OCI-LY7 (cell line): Measurements from ENCODE around the gene QDPR. TPM values are rescaled to one million over a fixed set of nuclear protein-coding genes. Genes with fewer than 3 reads are reported as not detected.

Experiments used
- BruUV-seq: library from RNA; stranded (reverse); fragments of 400-500 nt; replicated peaks from 2 replicates; lab custom pipeline; 2021; lab: Mats Ljungman, UMichigan
- CTCF ChIA-PET: fragments of 300-600 bp; sonication (Branson Sonifier 250); formaldehyde crosslinking; loops from one replicate; lab custom pipeline; 2022; ENCODE audit warnings: antibody characterized with exemption; ENCODE audit not compliant: unreplicated experiment; lab: Charles Lee
- POLR2A ChIA-PET: fragments of 300-600 bp; sonication (Branson Sonifier 250); formaldehyde crosslinking; loops from one replicate; lab custom pipeline; 2022; ENCODE audit warnings: antibody characterized with exemption; lab: Charles Lee
- DNase-seq: peaks from one replicate; pipeline ENCODE4 v3.0.0-alpha.2; 2015; ENCODE audit warnings: low spot score
- H2AFZ ChIP-seq: fragments of 200-600 bp; sonication (generic), shearing (Covaris generic); 2 replicates; pipeline ENCODE4 v1.6.1; 2014; ENCODE audit warnings: mild to moderate bottlenecking, antibody characterized with exemption, low read length, moderate library complexity
- H3K27ac ChIP-seq: fragments of 200-600 bp; sonication (generic); 2 replicates; pipeline ENCODE4 v1.5.1; 2014; ENCODE audit warnings: mixed run types, low read depth, mild to moderate bottlenecking, moderate library complexity, low read length, inconsistent platforms; ENCODE audit not compliant: poor library complexity, severe bottlenecking
- H3K36me3 ChIP-seq: fragments of 200-600 bp; sonication (generic); 2 replicates; pipeline ENCODE4 v1.6.1; 2014; ENCODE audit warnings: mild to moderate bottlenecking, antibody characterized with exemption, low read length, moderate library complexity, mixed read lengths; ENCODE audit not compliant: insufficient read depth
- H3K4me1 ChIP-seq: fragments of 200-600 bp; sonication (generic); 2 replicates; pipeline ENCODE4 v1.5.1; 2014; ENCODE audit warnings: mild to moderate bottlenecking, low read length; ENCODE audit not compliant: insufficient read depth, poor library complexity, severe bottlenecking
- H3K4me2 ChIP-seq: fragments of 200-600 bp; sonication (generic); 2 replicates; pipeline ENCODE4 v1.6.1; 2014; ENCODE audit warnings: mild to moderate bottlenecking, low read length
- H3K4me3 ChIP-seq: fragments of 200-600 bp; sonication (generic); 2 replicates; pipeline ENCODE4 v1.5.1; 2014; ENCODE audit warnings: mild to moderate bottlenecking, low read depth, low read length; ENCODE audit not compliant: poor library complexity, severe bottlenecking
- H3K79me2 ChIP-seq: fragments of 200-600 bp; sonication (generic); 2 replicates; pipeline ENCODE4 v1.6.1; 2016; ENCODE audit warnings: low read depth, mild to moderate bottlenecking, low read length, moderate library complexity, mixed read lengths; ENCODE audit not compliant: insufficient read depth
- H3K9me2 ChIP-seq: fragments of 200-600 bp; sonication (generic); 2 replicates; pipeline ENCODE4 v1.6.1; 2016; ENCODE audit warnings: mild to moderate bottlenecking, low read length, mixed read lengths; ENCODE audit not compliant: insufficient read depth
- H3K9me3 ChIP-seq: fragments of 200-600 bp; sonication (generic); 2 replicates; pipeline ENCODE4 v1.6.1; 2014; ENCODE audit warnings: mild to moderate bottlenecking, mixed run types, low read length, mixed read lengths
- H4K20me1 ChIP-seq: fragments of 200-600 bp; sonication (generic); 2 replicates; pipeline ENCODE4 v1.6.1; 2014; ENCODE audit warnings: mild to moderate bottlenecking, antibody characterized with exemption, low read length, moderate library complexity, mixed read lengths; ENCODE audit not compliant: insufficient read depth
- EZH2phosphoT487 ChIP-seq: fragments of 200-600 bp; sonication (generic); IDR thresholded peaks from 2 replicates; pipeline ENCODE4 v1.6.1; 2018; ENCODE audit warnings: low read depth, borderline replicate concordance, mild to moderate bottlenecking, mixed run types, antibody characterized with exemption, low read length, moderate library complexity, mixed read lengths
- intact Hi-C: fragments of 100-400 bp; cut with micrococcal nuclease; formaldehyde crosslinking; loops from one replicate; pipeline ENCODE4 v1.10.0; 2022; ENCODE audit not compliant: unreplicated experiment
- total RNA-seq, 2 experiments: library from RNA; depleted of rRNA in 1 of 2; stranded (reverse); fragments of >200 nt in 1 of 2; shearing (Covaris generic) in 1 of 2; gene quantifications; 2 replicates each; pipeline ENCODE4 v1.2.3, GENCODE V29; 2014 to 2022
- TF ChIP-seq, protein P1 (sequence below): fragments of 200-600 bp; sonication (generic); conservative IDR thresholded peaks from 2 replicates; pipeline ENCODE4 v1.5.1; 2014; ENCODE audit warnings: mild to moderate bottlenecking, antibody characterized with exemption, low read length, moderate library complexity, mixed read lengths

The QDPR gene
- total RNA-seq, 2 experiments from 2014 or later: 2.5 to 2.9 TPM

GRCh38 chr4:17510582-17510981, 1.3 kb downstream of the QDPR start:
- H3K36me3 ChIP-seq: no peaks in the 10 kb centered on the region
- ChIA-PET CTCF (no interaction called here), POLR2A (interaction anchor here (1.2 kb wide), 1 partner anchor 13 kb away, joined by 5 read pairs; no protein-coding TSS in a partner anchor)
- BruUV-seq: no TSS peak
- H3K4me1 ChIP-seq: no peaks in the 10 kb centered on the region
- H3K9me3 ChIP-seq: no peaks in the 10 kb centered on the region
- H3K4me3 ChIP-seq: peak overlapping the region; percentile 69
- no peaks in the 10 kb centered on the region for H3K9me2 ChIP-seq
- DNase-seq: no peak
- no peak overlapping the region for H2AFZ ChIP-seq
- no peaks in the 10 kb centered on the region for H3K79me2 ChIP-seq
- no peak overlapping the region for H3K27ac ChIP-seq
- peak overlapping the region; percentile 56; the same call in 1 of the 2 replicates for H3K4me2 ChIP-seq
- intact Hi-C loops: no loop called here
- H4K20me1 ChIP-seq: no peaks in the 10 kb centered on the region
- no peak for TF ChIP-seq EZH2phosphoT487
- TF ChIP-seq, protein P1, sequence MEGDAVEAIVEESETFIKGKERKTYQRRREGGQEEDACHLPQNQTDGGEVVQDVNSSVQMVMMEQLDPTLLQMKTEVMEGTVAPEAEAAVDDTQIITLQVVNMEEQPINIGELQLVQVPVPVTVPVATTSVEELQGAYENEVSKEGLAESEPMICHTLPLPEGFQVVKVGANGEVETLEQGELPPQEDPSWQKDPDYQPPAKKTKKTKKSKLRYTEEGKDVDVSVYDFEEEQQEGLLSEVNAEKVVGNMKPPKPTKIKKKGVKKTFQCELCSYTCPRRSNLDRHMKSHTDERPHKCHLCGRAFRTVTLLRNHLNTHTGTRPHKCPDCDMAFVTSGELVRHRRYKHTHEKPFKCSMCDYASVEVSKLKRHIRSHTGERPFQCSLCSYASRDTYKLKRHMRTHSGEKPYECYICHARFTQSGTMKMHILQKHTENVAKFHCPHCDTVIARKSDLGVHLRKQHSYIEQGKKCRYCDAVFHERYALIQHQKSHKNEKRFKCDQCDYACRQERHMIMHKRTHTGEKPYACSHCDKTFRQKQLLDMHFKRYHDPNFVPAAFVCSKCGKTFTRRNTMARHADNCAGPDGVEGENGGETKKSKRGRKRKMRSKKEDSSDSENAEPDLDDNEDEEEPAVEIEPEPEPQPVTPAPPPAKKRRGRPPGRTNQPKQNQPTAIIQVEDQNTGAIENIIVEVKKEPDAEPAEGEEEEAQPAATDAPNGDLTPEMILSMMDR: no peak

DNA sequence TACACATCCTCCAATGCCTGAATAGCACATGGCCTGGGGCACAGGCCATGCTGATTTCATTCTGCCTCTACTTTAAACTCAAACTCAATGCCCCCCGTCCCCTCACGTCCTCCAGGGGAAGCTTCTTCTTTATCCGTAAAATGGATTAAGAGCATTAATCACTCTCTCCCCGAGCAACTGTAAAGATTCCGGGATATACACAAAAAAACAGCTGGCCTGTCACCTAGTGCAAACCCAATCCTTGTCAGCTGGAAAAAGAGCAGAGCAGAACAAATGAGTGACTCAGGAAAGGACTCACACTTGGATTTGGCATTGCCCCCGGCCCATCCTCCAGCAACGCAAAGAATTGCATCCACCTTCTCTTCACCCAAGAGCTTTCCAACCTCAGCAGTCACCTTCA, 7.8 kb downstream of the QDPR start:
- intact Hi-C loops: no loop called here
- no peak overlapping the region for H3K27ac ChIP-seq
- no peaks in the 10 kb centered on the region for H4K20me1 ChIP-seq
- no peak for DNase-seq
- H2AFZ ChIP-seq: no peak overlapping the region
- H3K4me2 ChIP-seq: no peak overlapping the region
- no peaks in the 10 kb centered on the region for H3K9me3 ChIP-seq
- no peaks in the 10 kb centered on the region for H3K9me2 ChIP-seq
- 0 out of 2 replicates have a peak, but pooled peaks cover 4% of the 10 kb centered on the region for H3K36me3 ChIP-seq
- TF ChIP-seq EZH2phosphoT487: no peak
- TF ChIP-seq, protein P1: no peak
- no TSS peak for BruUV-seq
- H3K4me1 ChIP-seq: no peaks in the 10 kb centered on the region
- H3K4me3 ChIP-seq: no peak overlapping the region
- H3K79me2 ChIP-seq: no peaks in the 10 kb centered on the region
- ChIA-PET POLR2A (interaction anchor here (0.5 to 0.6 kb wide), 2 partner anchors 28 to 245 kb away, joined by 3 read pairs; no protein-coding TSS in a partner anchor), CTCF (interaction anchor here (0.6 kb wide), 1 partner anchor 110 kb away, joined by 3 read pairs; the partner anchor contains the start of gene MED28)

GRCh38 chr4:17502756-17503155, 9.1 kb downstream of the QDPR start:
- no peak overlapping the region for H2AFZ ChIP-seq
- no peaks in the 10 kb centered on the region for H3K9me2 ChIP-seq
- H3K4me2 ChIP-seq: no peak overlapping the region
- CTCF ChIA-PET: no interaction called here
- TF ChIP-seq EZH2phosphoT487: no peak
- TF ChIP-seq, protein P1: no peak
- 0 out of 2 replicates have a peak, but pooled peaks cover 4% of the 10 kb centered on the region for H3K36me3 ChIP-seq
- H4K20me1 ChIP-seq: no peaks in the 10 kb centered on the region
- no peaks in the 10 kb centered on the region for H3K79me2 ChIP-seq
- no peak overlapping the region for H3K27ac ChIP-seq
- H3K4me3 ChIP-seq: no peak overlapping the region
- POLR2A ChIA-PET: no interaction called here
- H3K4me1 ChIP-seq: no peaks in the 10 kb centered on the region
- no TSS peak for BruUV-seq
- no peak for DNase-seq
- intact Hi-C loops: no loop called here
- no peaks in the 10 kb centered on the region for H3K9me3 ChIP-seq
